Tibial artery (tissue), 4 donors: ENCODE results near the gene SPEM2.

Source experiments
- DNase-seq, 2 donors: peaks; one replicate each; pipeline ENCODE4 v3.0.0-alpha.2; 2019
- H3K27ac ChIP-seq, 2 donors: fragments of 200-600 bp; sonication (generic) in 1 of 2; 1 replicate in 1 of 2; 2 replicates in 1 of 2; pipeline ENCODE4 v1.5.1; 2018 to 2019; ENCODE audit warnings: mild to moderate bottlenecking in 1 of 2
- H3K27me3 ChIP-seq, 2 donors: fragments of 200-600 bp; sonication (generic) in 1 of 2; one replicate each; pipeline versions ENCODE4 v1.5.1 to v1.6.0; 2016 to 2019
- H3K36me3 ChIP-seq, 3 donors: fragments of 200-600 bp; sonication (generic) in 2 of 3; one replicate each; pipeline ENCODE4 v1.5.1; 2016 to 2019; ENCODE audit warnings: mild to moderate bottlenecking in 2 of 3
- H3K4me1 ChIP-seq, 4 donors: fragments of 200-600 bp; sonication (generic) in 2 of 4; 1 replicate in 3 of 4; 2 replicates in 1 of 4; pipeline ENCODE4 v1.5.1; 2016 to 2019
- H3K4me3 ChIP-seq, 2 donors: fragments of 200-600 bp; sonication (generic) in 1 of 2; 1 replicate in 1 of 2; 2 replicates in 1 of 2; pipeline ENCODE4 v1.5.1; 2018 to 2019; ENCODE audit warnings: mild to moderate bottlenecking in 2 of 2
- H3K9me3 ChIP-seq, 3 donors: fragments of 200-600 bp; sonication (generic) in 1 of 3; one replicate each; pipeline ENCODE4 v1.5.1; 2016 to 2019
- CTCF ChIP-seq, 2 experiments: fragments of 200-600 bp in 1 of 2; fragments of 450-650 bp in 1 of 2; IDR thresholded peaks; one replicate each; pipeline ENCODE4 v1.5.1; 2017 to 2019; ENCODE audit warnings: antibody characterized with exemption in 2 of 2, mild to moderate bottlenecking in 1 of 2, moderate library complexity in 1 of 2
- intact Hi-C: fragments of 100-400 bp; cut with DNase I; formaldehyde crosslinking; loops from one replicate; pipeline ENCODE4 v1.15.0; 2023; ENCODE audit warnings: low total_unique reads

Gene SPEM2

GRCh38 chr17:7398612-7399011, 26.8 kb upstream of the SPEM2 start:
- intact Hi-C loops = no loop called here
- Histone ChIP-seq H3K9me3 (no peaks in the 10 kb centered on the region), H3K27me3 (no peaks in the 10 kb centered on the region), H3K4me3 (no peak overlapping the region), H3K36me3 (no peaks in the 10 kb centered on the region), H3K4me1 (peaks cover 0 to 28% (median 25%) of the 10 kb centered on the region in 4 donors), H3K27ac (no peak overlapping the region)
- DNase-seq = no peak
- TF ChIP-seq CTCF (IDR thresholded peaks at IDR 0.05) = no peak

GRCh38 chr17:7403043-7403726, 22.2 kb upstream of the SPEM2 start:
- H3K9me3 ChIP-seq = no peaks in the 10 kb centered on the region
- H3K4me1 ChIP-seq = peaks cover 0 to 33% (median 24%) of the 10 kb centered on the region in 4 donors
- H3K27me3 ChIP-seq = no peaks in the 10 kb centered on the region
- H3K27ac ChIP-seq = peak overlapping the region; percentile 90
- peaks cover 0 to 1% (median 0%) of the 10 kb centered on the region in 3 donors for H3K36me3 ChIP-seq
- peak overlapping the region; percentile 61 to 74 for H3K4me3 ChIP-seq
- peak in 1 of 2 donors; percentile 63 for DNase-seq
- intact Hi-C loops = no loop called here
- no peak for TF ChIP-seq CTCF (IDR thresholded peaks at IDR 0.05)

- intact Hi-C loops = no loop called here
- peaks cover 0 to 33% (median 24%) of the 10 kb centered on the region in 4 donors for H3K4me1 ChIP-seq
- H3K27ac ChIP-seq = peak overlapping the region; percentile 90
- H3K4me3 ChIP-seq = peak overlapping the region; percentile 61 to 74
- TF ChIP-seq CTCF (IDR thresholded peaks at IDR 0.05) = no peak
- H3K9me3 ChIP-seq = no peaks in the 10 kb centered on the region
- no peaks in the 10 kb centered on the region for H3K27me3 ChIP-seq
- peaks cover 0 to 6% (median 0%) of the 10 kb centered on the region in 3 donors for H3K36me3 ChIP-seq
- no peak for DNase-seq
Observed at GRCh38 chr17:7403727-7403976, 21.8 kb upstream of the SPEM2 start.

GRCh38 chr17:7403977-7404736, 21.3 kb upstream of the SPEM2 start, which contains the start of gene TMEM256:
TMEM256 (minus strand) TSS chr17:7404097; CDS start chr17:7404084, 13 bp downstream.
- peak within 1 kb of the TSS; percentile 90 for H3K27ac ChIP-seq
- intact Hi-C loops = no loop called here
- H3K36me3 ChIP-seq = peaks cover under 1 to 11% (median 2%) of the 10 kb centered on the region in 3 donors
- H3K9me3 ChIP-seq = no peaks in the 10 kb centered on the region
- peak within 1 kb of the TSS; percentile 61 to 74 for H3K4me3 ChIP-seq
- peak; percentile 99 to 100 for DNase-seq
- H3K4me1 ChIP-seq = peaks cover 0 to 33% (median 24%) of the 10 kb centered on the region in 4 donors
- TF ChIP-seq CTCF (IDR thresholded peaks at IDR 0.05) = peak in 1 of 2 experiments; percentile 34
- no peaks in the 10 kb centered on the region for H3K27me3 ChIP-seq

GRCh38 chr17:7404737-7405349, 20.6 kb upstream of the SPEM2 start:
- intact Hi-C loops = no loop called here
- no peak for TF ChIP-seq CTCF (IDR thresholded peaks at IDR 0.05)
- no peaks in the 10 kb centered on the region for H3K27me3 ChIP-seq
- peaks cover 0 to 33% (median 24%) of the 10 kb centered on the region in 4 donors for H3K4me1 ChIP-seq
- H3K36me3 ChIP-seq = peaks cover 4 to 18% (median 9%) of the 10 kb centered on the region in 3 donors
- H3K9me3 ChIP-seq = no peaks in the 10 kb centered on the region
- peak in 1 of 2 donors; percentile 84 for DNase-seq
- peak overlapping the region; percentile 88 to 90 for H3K27ac ChIP-seq
- peak overlapping the region; percentile 61 to 74 for H3K4me3 ChIP-seq
